CD4-positive, alpha-beta memory T cell (primary cell): ENCODE measurements around the gene RABL6. TPM values are rescaled to one million over a fixed set of nuclear protein-coding genes. Genes with fewer than 3 reads are reported as not detected.
A peak's percentile ranks its signal among the peaks of the same experiment; 100 is the strongest.

Source experiments
- CTCF ChIA-PET: fragments of 350-600 bp; sonication (Branson Sonifier 250); formaldehyde crosslinking; loops from one replicate; lab custom pipeline; 2021; ENCODE audit warnings: inconsistent platforms; ENCODE audit not compliant: partially characterized antibody; lab: Charles Lee
- POLR2A ChIA-PET: fragments of 350-600 bp; sonication (Branson Sonifier 250); formaldehyde crosslinking; loops from one replicate; lab custom pipeline; 2021; ENCODE audit not compliant: partially characterized antibody; lab: Charles Lee
- DNase-seq, 5 donors: peaks; one replicate each; pipeline versions ENCODE4 v3.0.0 to v3.0.0-alpha.2; 2020 to 2022; ENCODE audit warnings: mixed read lengths in 1 of 5
- H3K27ac ChIP-seq: one replicate; pipeline ENCODE4 v1.7.0; 2013; ENCODE audit warnings: low read depth, low read length
- H3K27me3 ChIP-seq: 2 replicates; pipeline ENCODE4 v1.7.0; 2013; ENCODE audit warnings: mild to moderate bottlenecking, low read length, moderate library complexity; ENCODE audit not compliant: insufficient read depth
- H3K36me3 ChIP-seq: 2 replicates; pipeline ENCODE4 v1.7.0; 2013; ENCODE audit warnings: mild to moderate bottlenecking, low read length, moderate library complexity; ENCODE audit not compliant: insufficient read depth
- H3K4me1 ChIP-seq: 2 replicates; pipeline ENCODE4 v1.7.0; 2013; ENCODE audit warnings: mild to moderate bottlenecking, low read length, moderate library complexity; ENCODE audit not compliant: insufficient read depth
- H3K4me3 ChIP-seq, 2 donors: one replicate each; pipeline ENCODE4 v1.7.0; 2013; ENCODE audit warnings: low read length in 2 of 2, mild to moderate bottlenecking in 1 of 2
- H3K9me3 ChIP-seq, 2 donors: one replicate each; pipeline ENCODE4 v1.7.0; 2013; ENCODE audit warnings: low read length in 2 of 2, control low read depth in 1 of 2; ENCODE audit not compliant: control insufficient read depth in 1 of 2
- H3K27ac Mint-ChIP-seq, 7 donors: one replicate each; pipeline ENCODE4 v1.8.0; 2020 to 2021; ENCODE audit warnings: mixed read lengths in 7 of 7, mild to moderate bottlenecking in 6 of 7, inconsistent platforms in 3 of 7, moderate library complexity in 3 of 7
- H3K27me3 Mint-ChIP-seq, 2 donors: one replicate each; pipeline ENCODE4 v1.8.0; 2020 to 2021; ENCODE audit warnings: mixed read lengths in 2 of 2
- H3K36me3 Mint-ChIP-seq, 2 donors: one replicate each; pipeline ENCODE4 v1.8.0; 2020 to 2021; ENCODE audit warnings: mixed read lengths in 2 of 2, inconsistent platforms in 1 of 2, mild to moderate bottlenecking in 1 of 2
- H3K4me1 Mint-ChIP-seq, 4 donors: one replicate each; pipeline ENCODE4 v1.8.0; 2020 to 2021; ENCODE audit warnings: mixed read lengths in 4 of 4, mild to moderate bottlenecking in 1 of 4
- H3K4me3 Mint-ChIP-seq, 8 donors: one replicate each; pipeline ENCODE4 v1.8.0; 2020 to 2021; ENCODE audit warnings: mixed read lengths in 8 of 8, mild to moderate bottlenecking in 7 of 8, moderate library complexity in 6 of 8, inconsistent platforms in 3 of 8
- H3K9me3 Mint-ChIP-seq, 8 donors: one replicate each; pipeline ENCODE4 v1.8.0; 2020 to 2021; ENCODE audit warnings: mixed read lengths in 8 of 8, mild to moderate bottlenecking in 5 of 8, inconsistent platforms in 3 of 8, moderate library complexity in 1 of 8
- intact Hi-C: fragments of 100-400 bp; cut with micrococcal nuclease; formaldehyde crosslinking; loops from one replicate; pipeline ENCODE4 v1.15.1; 2023
- polyA plus RNA-seq, 2 donors: library from polyadenylated mRNA; unstranded; fragments of 300-500 nt; fragmentation: Illumina TruSeq; gene quantifications; one replicate each; pipeline ENCODE4 v1.2.3, GENCODE V29; 2021
- total RNA-seq, 2 experiments: library from RNA; stranded (reverse); gene quantifications; one replicate each; pipeline ENCODE4 v1.2.3, GENCODE V29; 2021

RABL6 gene
- total and polyA plus RNA-seq, 4 experiments from 2014 or later = 5.1 to 70.9 (median 41.6) TPM

- H3K4me3 Mint-ChIP-seq = peak overlapping the region; percentile 65 to 94 (median 91)
- peaks cover 0 to 2% (median 0%) of the 10 kb centered on the region in 8 donors for H3K9me3 Mint-ChIP-seq
- H3K36me3 ChIP-seq = no peaks in the 10 kb centered on the region
- H3K27ac ChIP-seq = no peak overlapping the region
- no peaks in the 10 kb centered on the region for H3K9me3 ChIP-seq
- H3K27me3 ChIP-seq = no peaks in the 10 kb centered on the region
- peaks cover 7 to 27% (median 14%) of the 10 kb centered on the region in 4 donors for H3K4me1 Mint-ChIP-seq
- peaks cover 26% of the 10 kb centered on the region for H3K4me1 ChIP-seq
- intact Hi-C loops = loop anchor here (1.0 to 5.0 kb wide), 5 partner anchors 16 to 237 kb away; partner anchors contain the start of genes EDF1, FBXW5, MAN1B1 and TMEM141
- H3K36me3 Mint-ChIP-seq = peaks cover 0 to 10% of the 10 kb centered on the region in 2 donors
- POLR2A ChIA-PET = interaction anchor here (1.0 to 1.4 kb wide), 5 partner anchors 11 to 94 kb away, joined by 3 to 7 read pairs (median 6); partner anchors contain the start of genes RABL6 and TRAF2
- peak overlapping the region in 1 of 2 donors; percentile 41 for H3K4me3 ChIP-seq
- peak overlapping the region in 5 of 7 donors; percentile 48 to 96 (median 88) for H3K27ac Mint-ChIP-seq
- CTCF ChIA-PET = interaction anchor here (0.6 to 1.2 kb wide), 2 partner anchors 79 to 179 kb away, joined by 3 read pairs; no protein-coding TSS in a partner anchor
- H3K27me3 Mint-ChIP-seq = peaks cover 2 to 10% of the 10 kb centered on the region in 2 donors
- DNase-seq = peak in 1 of 5 donors; percentile 45
These were observed 42.5 kb downstream of the RABL6 start for GRCh38 chr9:136849960-136850865.

DNA sequence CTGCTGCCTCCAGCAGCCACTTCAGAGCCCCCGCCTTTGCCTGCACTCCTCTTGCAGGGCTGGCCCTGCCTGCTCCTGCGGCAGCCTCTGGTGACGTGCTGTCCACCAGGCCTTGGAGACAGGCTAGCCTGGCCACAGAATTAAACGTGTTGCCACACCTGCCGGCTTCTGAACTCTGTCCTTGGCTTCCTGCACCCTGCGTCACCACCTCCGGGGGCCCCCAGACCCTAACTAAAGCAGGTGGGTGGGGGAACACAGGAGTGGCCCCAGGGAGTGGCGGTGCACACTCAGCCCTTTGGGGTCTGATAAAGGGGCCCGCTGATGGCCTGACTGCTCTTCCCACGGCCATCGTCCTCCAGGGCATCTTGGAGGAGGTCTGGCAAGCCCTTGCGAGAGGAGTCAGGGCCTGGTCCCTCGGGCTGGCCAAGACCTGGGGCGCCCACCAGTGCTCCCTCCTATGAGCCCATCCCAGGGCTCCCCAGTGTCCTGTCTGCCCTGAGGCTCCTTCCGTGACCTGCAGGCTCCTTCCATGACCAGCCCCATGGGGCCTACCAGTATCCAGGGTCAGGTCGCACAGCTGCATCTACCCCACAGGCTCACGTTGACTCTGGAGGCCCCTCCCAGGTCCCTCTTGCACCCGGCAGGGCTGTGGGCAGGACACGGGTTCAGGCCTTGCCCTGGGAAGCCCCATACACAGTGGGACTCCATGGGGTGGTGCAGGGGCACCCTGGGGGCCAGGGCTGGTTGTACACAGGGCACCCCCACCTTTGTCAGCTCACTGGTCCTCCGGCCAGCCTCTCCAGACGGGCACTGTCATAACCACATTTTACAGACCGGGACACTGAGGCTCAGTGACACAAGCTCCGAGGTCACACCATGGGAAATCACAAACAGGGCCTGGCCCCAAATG lies 43.4 kb downstream of the RABL6 start:
- intact Hi-C loops = no loop called here
- CTCF ChIA-PET = interaction anchor here (0.6 to 1.2 kb wide), 3 partner anchors 9 to 178 kb away, joined by 3 to 4 read pairs (median 3); partner anchors contain the start of gene AJM1
- no peak overlapping the region for H3K4me3 ChIP-seq
- peaks cover 0 to 10% of the 10 kb centered on the region in 2 donors for H3K27me3 Mint-ChIP-seq
- H3K4me3 Mint-ChIP-seq = peak overlapping the region in 1 of 8 donors; percentile 39
- H3K4me1 Mint-ChIP-seq = peaks cover 7 to 27% (median 14%) of the 10 kb centered on the region in 4 donors
- H3K4me1 ChIP-seq = peaks cover 26% of the 10 kb centered on the region
- no peaks in the 10 kb centered on the region for H3K36me3 ChIP-seq
- H3K27ac ChIP-seq = no peak overlapping the region
- peaks cover 0 to 10% of the 10 kb centered on the region in 2 donors for H3K36me3 Mint-ChIP-seq
- DNase-seq = peak in 1 of 5 donors; percentile 31
- no peaks in the 10 kb centered on the region for H3K9me3 ChIP-seq
- H3K27ac Mint-ChIP-seq = no peak overlapping the region
- peaks cover 0 to 2% (median 0%) of the 10 kb centered on the region in 8 donors for H3K9me3 Mint-ChIP-seq
- H3K27me3 ChIP-seq = no peaks in the 10 kb centered on the region
- POLR2A ChIA-PET = interaction anchor here (1.1 to 1.4 kb wide), 3 partner anchors 10 to 43 kb away, joined by 3 to 7 read pairs (median 3); partner anchors contain the start of genes RABL6 and TRAF2

GRCh38 chr9:136851941-136852663 lies 44.4 kb downstream of the RABL6 start, which contains the start of gene MAMDC4:
Gene MAMDC4 (plus strand): TSS chr9:136852346. CDS start chr9:136852417, 71 bp downstream.
- Histone ChIP-seq H3K36me3 (no peaks in the 10 kb centered on the region), H3K27ac (no peak within 1 kb of the TSS), H3K4me1 (peaks cover 20% of the 10 kb centered on the region), H3K9me3 (no peaks in the 10 kb centered on the region), H3K4me3 (no peak within 1 kb of the TSS), H3K27me3 (no peaks in the 10 kb centered on the region)
- CTCF ChIA-PET = interaction anchor here (1.2 kb wide), 1 partner anchor 10 kb away, joined by 4 read pairs; the partner anchor contains the start of gene AJM1
- Mint-ChIP-seq H3K36me3 (peaks cover 0 to 10% of the 10 kb centered on the region in 2 donors), H3K27ac (no peak within 1 kb of the TSS), H3K27me3 (peaks cover 0 to 6% of the 10 kb centered on the region in 2 donors), H3K4me3 (peak within 1 kb of the TSS in 1 of 8 donors; percentile 39), H3K4me1 (peaks cover 3 to 21% (median 14%) of the 10 kb centered on the region in 4 donors), H3K9me3 (peaks cover 0 to under 1% (median 0%) of the 10 kb centered on the region in 8 donors)
- intact Hi-C loops = no loop called here
- peak in 1 of 5 donors; percentile 23 for DNase-seq
- POLR2A ChIA-PET = no interaction called here

DNA sequence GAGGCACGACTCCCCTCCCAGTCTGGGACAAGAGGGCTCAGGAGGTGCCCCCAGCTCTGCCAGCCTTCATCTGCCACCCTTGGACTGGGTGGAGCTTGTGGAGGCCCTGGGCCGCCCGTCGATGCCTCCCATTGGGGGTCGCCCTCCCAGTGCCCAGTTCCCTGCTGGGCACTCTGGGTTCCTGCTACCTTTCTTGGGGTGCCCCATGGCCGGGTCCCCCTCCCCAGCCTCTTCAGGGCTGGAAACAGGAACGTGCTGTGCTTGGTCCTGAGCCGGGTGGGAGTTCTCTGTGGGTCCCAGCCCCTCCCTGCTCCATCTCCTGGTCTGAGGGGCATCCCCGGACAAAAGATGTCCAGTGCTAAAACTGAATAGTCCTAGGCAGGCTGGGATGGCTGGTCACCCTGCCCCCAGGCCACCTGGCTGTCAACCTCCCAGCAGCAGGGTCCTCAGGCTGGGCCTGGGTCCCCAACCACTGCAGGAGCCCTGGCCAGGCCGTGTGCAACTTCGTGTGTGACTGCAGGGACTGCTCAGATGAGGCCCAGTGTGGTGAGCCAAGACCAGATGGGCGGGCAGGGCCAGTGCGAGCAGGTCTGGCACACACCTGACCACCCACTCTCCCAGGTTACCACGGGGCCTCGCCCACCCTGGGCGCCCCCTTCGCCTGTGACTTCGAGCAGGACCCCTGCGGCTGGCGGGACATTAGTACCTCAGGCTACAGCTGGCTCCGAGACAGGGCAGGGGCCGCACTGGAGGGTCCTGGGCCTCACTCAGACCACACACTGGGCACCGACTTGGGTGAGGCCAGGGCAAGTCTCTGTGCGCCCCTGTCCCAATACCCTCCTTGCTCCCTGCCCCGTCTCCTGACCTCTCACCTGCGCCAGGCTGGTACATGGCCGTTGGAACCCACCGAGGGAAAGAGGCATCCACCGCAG lies 45.2 kb downstream of the RABL6 start:
- CTCF ChIA-PET = no interaction called here
- H3K4me3 ChIP-seq = no peak overlapping the region
- POLR2A ChIA-PET = interaction anchor here (1.1 kb wide), 1 partner anchor 11 kb away, joined by 3 read pairs; the partner anchor contains the start of gene AJM1
- no peaks in the 10 kb centered on the region for H3K27me3 ChIP-seq
- H3K4me3 Mint-ChIP-seq = no peak overlapping the region
- H3K9me3 Mint-ChIP-seq = no peaks in the 10 kb centered on the region
- no peaks in the 10 kb centered on the region for H3K9me3 ChIP-seq
- no peaks in the 10 kb centered on the region for H3K36me3 ChIP-seq
- DNase-seq = peak in 1 of 5 donors; percentile 31
- H3K27ac Mint-ChIP-seq = no peak overlapping the region
- H3K27ac ChIP-seq = no peak overlapping the region
- H3K36me3 Mint-ChIP-seq = peaks cover 0 to 6% of the 10 kb centered on the region in 2 donors
- H3K4me1 ChIP-seq = peaks cover 14% of the 10 kb centered on the region
- intact Hi-C loops = no loop called here
- H3K4me1 Mint-ChIP-seq = peaks cover 0 to 15% (median 9%) of the 10 kb centered on the region in 4 donors
- peaks cover 0 to 2% of the 10 kb centered on the region in 2 donors for H3K27me3 Mint-ChIP-seq

- H3K4me3 ChIP-seq = no peak overlapping the region
- ChIA-PET POLR2A (interaction anchor here (1.1 kb wide), 1 partner anchor 11 kb away, joined by 3 read pairs; the partner anchor contains the start of gene AJM1), CTCF (interaction anchor here (1.0 kb wide), 1 partner anchor 10 kb away, joined by 3 read pairs; no protein-coding TSS in a partner anchor)
- intact Hi-C loops = no loop called here
- no peaks in the 10 kb centered on the region for H3K27me3 ChIP-seq
- peak overlapping the region in 2 of 7 donors; percentile 24 to 41 for H3K27ac Mint-ChIP-seq
- H3K36me3 Mint-ChIP-seq = peaks cover 0 to 5% of the 10 kb centered on the region in 2 donors
- no peak overlapping the region for H3K27ac ChIP-seq
- H3K36me3 ChIP-seq = no peaks in the 10 kb centered on the region
- H3K9me3 Mint-ChIP-seq = no peaks in the 10 kb centered on the region
- no peak overlapping the region for H3K4me3 Mint-ChIP-seq
- peaks cover 8% of the 10 kb centered on the region for H3K4me1 ChIP-seq
- H3K9me3 ChIP-seq = no peaks in the 10 kb centered on the region
- peaks cover 0 to 2% of the 10 kb centered on the region in 2 donors for H3K27me3 Mint-ChIP-seq
- peak in 1 of 5 donors; percentile 38 for DNase-seq
- H3K4me1 Mint-ChIP-seq = peaks cover 0 to 12% (median 7%) of the 10 kb centered on the region in 4 donors
These were observed 45.9 kb downstream of the RABL6 start for GRCh38 chr9:136853596-136854112.
